ENCODE data around the gene CCDC127.

Gene CCDC127

DNA sequence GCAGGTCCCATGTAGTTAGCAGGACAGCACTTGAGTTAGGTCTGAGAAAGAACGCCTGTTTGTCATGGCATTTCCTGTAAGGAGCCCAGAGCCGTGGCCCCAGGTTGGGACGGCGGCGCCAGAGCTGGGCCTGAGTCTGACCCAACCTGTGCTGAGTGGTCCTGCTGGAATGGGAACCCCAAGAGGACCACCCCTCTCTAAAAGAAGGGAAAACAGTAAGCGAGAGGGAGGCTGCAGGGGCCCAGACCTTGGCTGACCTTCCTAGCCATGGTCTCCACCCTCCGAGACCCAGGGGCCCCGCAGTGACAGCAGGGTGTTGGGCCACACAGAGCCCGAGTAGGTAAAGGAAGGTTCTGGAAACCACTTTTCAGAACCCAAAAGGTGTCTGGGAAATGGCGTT lies 28.5 kb downstream of the CCDC127 start:
- no peak for DNase-seq

DNA sequence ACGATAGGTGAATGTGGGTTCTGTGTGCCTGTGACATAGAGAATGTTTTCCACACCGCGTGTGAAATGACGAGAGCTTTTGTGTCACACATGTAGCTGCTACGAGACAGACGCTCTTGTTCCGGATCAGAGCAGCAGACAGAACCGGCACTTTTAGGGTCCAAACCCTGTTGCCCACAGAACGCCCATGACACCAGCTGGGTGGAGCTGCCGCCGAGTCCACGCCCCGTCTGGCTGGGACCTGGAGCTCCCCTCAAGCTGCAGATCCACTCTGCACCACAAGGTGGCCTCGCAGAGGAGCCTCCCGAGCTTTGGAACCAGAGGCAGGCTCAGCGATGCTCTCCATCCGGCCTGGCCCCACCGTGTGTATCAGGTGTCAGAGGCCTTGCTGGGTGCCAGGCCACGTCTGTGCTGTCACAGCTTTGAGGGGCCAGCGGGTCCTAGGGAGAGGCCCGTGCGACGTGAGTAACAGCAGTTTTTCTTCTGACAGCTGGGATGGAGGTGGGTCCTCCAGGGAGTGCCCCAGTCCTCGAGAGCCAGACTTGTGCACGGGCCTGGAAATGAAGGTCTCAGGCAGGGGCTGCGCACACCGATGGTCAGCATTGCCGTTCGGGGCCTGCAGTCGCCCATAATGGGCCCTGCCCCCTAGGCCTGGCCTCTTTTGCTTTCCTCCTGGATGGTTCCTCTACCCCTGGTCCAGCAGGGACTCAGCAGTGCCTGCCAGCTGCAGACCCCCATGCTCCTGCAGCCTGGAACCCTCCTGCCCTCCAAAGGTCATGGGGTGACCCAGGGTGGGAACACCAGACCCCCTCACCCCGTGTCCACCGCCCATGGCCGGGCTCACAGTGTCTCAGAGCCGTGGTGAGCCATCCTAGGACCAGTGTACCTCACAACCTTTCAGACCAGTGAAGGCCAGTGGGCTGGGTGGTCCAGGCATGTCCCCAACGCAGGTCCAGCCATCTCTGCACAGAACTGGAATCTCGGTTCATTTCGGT lies 29.2 kb downstream of the CCDC127 start:
- DNase-seq, result peak; percentile 72 to 84

DNA sequence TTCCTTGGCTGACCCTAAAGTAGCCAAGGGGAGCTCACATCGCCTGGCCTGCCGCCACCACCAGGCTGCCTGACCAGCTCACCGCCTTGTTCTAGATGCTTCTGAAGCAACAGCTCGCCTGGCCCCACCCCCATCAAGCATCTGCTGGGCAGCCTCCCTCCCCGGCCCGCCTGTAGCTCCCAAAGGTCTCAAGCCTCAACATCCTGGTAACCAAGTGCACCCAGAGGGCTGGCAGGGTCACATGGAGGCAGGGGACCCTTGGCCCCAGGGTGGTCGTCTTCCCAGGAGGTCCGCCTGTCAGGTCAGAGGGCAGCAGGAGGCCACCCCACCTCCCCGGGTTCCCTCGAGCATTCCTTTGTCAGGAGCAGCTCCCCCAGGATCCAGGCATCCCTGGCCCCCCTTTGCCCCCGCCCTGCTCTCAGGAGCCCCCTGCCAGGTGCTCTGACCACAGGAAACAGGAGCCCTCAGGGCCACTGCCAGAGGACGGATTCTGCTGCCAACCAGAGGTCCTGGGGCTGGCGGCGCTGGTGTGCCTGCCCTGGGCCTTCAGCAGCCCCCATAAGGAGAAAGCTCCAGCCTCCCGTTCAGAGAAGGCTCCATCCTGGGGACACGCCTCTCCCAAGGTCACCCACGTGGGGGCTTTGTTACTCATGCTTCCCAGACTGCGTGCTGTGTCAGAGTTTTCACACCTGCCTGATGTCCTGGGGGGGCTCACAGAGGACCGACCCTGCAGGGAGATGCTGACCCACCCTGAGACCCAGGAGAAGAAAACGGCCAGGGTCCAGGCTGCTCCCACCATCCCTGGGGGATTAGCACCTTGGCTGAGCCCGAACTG lies 30.1 kb downstream of the CCDC127 start:
- no peak for DNase-seq

DNA sequence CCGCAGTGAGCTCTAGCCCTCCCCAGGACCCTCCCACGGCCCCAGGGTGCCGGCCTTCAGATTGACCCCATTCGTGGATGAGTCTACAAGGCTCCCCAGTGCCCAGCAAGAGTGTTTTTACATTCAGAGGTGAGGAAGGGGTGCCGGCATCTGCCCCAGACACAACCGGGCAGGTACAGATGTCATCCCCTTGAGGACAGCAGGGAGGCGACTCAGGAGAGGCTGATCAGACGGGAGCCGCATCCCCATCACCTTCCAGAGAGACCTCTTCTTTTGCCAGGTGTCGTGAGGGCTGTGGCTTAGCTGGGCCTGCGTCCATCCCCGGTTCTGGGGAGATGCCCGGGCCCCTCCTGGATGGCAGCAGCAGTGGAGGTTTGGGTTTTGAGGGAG lies 30.9 kb downstream of the CCDC127 start:
- no peak for DNase-seq

DNA sequence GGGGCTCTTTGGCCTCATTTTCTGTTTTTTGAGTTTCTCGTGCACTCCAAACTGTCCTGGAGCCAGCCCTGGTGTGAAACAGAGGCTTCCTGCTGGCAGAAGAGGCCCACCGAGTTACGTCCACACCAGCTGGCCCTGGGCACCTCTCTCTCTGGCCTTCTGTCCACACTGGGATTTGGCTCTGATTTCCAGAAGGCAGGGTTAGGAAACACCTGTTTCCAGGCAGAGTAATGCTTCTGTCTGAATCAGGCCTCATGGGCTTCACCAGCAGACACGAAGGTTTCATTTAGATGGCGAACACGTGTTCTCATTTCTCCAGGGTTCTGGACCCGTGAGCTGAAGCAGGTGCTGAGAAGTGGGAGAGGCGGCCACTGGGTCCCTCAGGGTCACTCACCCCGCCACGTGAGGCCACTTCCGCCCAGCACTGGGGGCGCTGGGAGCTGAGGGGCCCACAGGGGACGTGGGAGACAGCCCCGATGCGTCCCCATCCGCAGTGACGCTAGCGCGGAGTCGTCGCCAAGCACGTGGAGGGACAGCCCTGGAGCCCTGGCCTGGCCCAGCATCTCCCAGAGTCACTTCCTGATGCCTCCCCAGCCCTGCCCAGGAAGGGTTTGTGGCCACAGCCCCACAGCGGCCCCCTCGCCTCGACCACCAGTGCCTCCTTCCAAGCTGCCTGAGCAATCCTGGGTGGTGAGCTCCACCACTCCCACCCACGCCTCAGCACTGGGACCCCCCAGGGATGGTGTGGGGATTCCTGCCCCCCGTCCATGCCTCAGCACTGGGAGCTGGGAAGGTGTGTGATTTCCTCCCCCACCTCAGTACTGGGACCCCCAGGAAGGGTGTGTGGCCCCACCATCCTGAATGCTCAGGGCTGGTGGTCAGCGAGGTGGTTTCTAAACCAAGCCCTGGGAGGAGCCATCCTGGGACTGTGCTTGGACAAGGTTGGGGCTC lies 31.6 kb downstream of the CCDC127 start:
- no peak for DNase-seq

DNA sequence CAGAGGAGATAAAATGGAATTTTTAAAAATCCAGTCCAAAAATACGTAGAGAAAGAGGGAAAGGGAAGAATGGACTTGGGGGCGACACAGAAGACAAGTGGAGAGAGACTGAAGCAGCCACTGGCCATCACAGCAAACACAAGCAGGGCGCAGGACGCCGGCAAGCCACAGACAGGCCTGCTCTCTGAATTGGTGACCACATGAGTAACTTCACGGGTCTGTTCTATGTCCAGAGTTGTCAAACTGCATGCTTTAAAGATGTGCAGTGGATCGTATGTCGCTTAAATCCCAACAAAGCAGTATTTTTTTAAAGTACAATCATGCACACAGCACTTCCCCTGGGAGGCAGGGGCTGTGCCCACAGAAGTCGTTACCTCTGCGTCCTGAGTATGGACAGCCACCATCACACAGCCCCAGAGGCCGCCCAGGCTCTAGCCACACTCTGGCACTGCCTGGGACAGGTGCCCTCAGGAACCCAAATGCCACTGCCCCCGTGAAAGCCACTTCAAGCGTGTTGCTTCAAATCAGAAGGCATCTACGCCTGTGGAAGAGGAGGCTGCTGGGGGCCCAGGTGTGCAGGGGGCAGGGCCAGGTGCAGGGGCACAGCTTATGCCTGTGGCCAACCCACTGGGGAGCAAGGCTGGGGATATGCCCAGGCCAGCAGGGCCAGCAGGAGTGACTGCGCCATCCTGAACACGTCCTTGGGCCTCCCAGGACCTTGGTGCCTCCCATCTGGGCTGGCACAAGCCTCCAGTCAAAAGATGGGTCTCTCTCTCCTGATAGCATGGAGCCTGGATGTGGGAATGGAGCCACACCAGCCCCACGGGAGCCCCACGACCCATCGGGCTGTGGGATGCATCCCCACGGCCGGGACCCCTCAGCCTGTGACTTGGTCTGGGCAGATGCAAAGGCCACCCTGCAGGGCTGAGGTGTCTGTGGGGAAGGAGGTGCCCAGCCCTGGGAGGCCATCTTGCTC lies 32.6 kb downstream of the CCDC127 start:
- no peak for DNase-seq

DNA sequence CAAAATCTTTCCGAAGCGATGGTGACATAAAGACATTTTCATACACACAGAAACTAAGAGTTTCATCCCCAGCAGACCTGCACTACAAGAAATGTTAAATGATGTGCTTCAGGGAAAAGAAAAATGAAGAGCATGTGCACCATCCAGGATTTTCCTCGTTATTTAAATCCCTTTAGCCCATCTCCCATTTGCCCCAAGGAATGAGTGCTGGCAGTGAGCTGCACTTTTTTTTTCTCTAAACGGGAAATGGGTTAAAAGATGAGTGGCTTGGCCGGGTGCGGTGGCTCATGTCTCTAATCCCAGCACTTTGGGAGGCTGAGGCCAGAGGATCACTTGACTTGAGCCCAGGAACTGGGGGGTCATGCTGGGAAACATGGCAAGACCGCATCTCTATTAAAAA lies 33.5 kb downstream of the CCDC127 start:
- DNase-seq, result no peak

DNA sequence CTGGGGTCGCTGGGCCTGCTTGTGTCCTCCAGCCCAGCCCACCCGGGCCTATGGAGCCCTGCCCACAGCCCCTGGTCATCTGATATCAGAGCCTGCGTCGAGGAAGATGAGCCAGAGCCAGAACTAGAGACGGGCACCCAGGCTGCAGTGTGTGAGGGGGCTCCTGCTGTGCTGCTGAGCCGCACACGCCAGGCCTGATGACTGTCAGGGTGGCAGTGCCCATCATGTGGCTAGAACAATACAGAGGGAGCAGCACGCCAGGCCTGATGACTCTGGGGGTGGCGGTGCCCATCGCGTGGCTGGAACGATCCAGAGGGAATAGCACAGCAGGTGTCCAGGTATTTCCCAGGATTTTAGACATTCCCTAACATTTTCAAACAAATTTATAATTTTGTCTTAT lies 35.8 kb downstream of the CCDC127 start:
- DNase-seq, result no peak

DNA sequence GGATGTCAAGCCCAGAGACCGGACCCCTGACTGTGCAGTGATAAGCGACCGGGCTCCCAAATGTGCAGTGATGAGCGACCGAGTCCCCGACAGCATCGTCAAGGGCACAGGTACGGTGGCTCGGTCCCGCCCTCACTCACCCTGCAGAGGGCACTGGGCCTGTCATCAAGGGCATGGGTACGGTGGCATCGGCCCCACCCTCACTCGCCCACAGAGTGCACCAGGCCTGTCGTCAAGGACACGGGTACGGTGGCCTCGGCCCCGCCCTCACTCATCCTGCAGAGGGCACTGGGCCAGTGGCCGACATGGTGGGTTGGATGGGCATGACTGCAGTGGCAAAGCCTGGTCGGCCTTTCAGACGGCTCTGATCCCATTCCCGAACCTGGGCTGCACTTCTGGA lies 36.4 kb downstream of the CCDC127 start:
- DNase-seq, result no peak

DNA sequence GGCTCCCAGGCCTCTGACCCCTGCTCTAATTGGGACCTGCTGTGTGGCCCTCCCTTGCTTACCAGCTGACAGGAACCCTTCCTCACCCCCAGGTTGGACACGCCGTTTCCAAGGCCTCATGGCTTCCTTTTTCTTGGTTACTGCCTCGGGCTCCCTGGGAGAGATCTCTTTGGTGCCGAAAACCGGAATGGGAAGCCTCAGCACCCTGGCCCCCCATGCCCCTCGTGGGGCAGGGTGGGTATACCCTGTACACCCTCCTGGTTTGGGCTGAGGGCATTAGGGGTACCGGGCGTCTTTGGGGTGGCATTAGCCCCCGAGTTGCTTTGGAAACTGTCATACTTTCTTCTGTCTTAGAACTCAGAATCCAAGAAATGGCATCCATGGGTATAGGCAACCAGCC lies 36.8 kb downstream of the CCDC127 start:
- DNase-seq, result no peak

DNA sequence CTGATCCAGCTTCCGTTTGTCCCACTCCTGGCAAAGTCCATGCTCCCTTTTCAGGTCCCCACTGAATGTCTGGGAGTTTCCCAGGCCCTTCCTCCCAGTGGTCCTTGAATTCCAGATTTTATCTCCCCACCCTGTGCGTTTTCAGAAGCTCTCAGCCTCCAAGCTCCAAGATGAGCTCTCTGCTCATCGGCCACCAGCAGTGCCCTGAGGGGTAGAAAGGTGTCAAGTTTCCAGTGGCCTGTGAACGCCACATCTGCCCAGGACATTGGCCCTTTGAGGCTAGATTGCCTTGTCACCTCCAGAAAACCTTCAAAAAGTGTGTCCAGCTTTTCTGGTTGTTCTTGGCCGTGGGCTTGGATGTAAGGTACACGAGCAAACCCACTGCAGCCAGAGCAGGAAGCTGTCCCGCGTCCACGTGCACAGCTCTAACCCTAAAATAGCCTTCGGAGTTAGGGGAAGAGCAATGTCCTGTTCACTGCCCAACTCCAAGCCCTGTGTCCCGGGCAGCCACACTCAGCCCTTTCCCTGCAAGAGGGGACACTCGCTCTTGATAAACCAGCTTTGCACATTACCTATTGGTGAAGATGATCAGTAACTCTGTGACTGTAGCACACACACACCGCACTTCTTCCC lies 37.6 kb downstream of the CCDC127 start:
- no peak for DNase-seq

DNA sequence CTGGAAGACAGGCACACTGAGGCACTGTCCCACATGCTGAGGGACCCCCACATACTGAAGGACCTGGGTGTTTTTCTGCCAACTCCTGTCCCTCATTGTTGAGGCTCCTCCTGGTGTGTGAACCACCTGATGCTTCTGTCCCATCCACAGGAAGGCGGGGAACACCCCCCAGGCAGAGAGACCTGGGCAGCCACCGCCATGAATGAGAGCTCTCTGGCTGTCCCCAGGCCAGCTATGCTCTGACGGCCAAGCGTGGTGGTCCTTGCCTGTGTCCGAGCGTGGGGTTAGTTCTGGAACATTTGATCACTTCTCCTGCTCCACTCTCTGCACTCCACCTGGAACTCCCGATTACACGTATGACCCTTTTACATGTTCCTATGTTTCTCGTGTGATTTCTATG lies 38.6 kb downstream of the CCDC127 start:
- DNase-seq, result no peak

DNA sequence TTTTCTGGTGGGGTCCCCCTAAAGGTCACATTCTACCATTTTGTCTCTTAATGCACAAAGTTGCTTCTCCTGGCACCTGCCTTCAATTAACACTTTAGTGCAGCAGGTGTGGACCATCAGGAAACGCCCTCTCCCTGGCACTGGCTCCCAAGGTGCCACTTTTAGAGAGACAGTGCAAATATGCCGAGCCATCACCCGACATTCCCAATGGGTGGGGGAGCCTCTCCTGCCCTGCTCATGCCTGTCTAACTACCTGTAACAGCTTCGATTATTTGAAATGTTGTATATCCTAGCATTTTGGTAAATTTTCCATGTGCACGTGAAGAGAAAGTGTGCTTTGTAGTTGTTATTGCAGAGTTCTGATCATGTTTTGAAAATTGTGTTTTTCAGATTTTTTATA lies 39.8 kb downstream of the CCDC127 start:
- no peak for DNase-seq

DNA sequence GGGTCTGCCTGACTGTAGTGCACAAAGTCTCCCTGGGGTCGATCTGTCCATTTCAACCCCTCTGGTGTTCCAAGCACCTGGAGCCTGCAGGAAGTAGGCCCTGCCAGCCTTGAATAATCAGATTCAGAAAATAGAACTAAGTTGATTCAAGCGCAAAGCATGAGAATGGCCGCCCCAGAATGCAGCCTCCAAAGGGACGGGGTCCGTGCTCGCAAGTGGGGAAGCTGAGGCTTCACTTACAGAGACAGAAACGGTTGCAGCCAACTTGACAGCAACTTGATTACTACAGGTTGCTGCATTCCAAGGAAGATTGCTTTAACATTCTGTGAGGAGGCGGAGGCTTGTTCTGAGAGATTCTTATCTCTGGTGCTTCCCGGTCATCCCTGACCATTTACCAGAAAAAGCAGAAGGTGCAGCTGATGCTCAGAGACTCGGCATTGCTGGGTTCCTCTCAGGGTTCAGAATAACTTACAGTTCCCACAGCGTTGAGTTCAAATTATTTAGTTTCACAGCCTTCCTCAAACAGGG lies 41.6 kb downstream of the CCDC127 start:
- no peak for DNase-seq

DNA sequence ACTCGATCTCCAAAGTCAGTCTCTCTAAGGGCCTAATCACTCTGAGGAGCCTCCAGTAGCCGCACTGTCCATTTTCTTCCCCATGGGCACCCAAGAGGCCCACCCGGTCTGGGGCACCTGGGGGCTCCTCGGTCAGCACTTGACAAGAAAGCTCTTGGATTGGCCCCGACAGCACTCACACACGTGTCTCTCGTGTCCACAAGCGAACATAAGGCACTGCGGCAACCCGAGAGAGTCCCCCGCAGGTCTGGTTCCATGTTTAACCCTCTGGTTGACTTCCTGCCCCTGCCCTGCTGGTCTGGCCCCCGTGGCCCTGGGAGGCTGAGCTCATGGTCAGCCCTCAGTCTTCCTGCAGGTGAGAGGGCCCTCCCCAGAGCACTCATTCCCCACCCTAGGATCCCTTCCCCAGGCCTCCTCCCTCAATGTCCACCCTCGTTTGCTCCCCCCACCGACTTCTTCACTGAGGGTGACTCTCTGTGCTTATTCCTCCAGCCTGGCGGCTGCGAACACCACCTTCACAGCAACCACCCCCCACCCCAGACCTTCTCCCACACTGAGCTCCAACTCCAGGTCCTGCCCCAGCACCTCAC lies 43.0 kb downstream of the CCDC127 start:
- no peak for DNase-seq

DNA sequence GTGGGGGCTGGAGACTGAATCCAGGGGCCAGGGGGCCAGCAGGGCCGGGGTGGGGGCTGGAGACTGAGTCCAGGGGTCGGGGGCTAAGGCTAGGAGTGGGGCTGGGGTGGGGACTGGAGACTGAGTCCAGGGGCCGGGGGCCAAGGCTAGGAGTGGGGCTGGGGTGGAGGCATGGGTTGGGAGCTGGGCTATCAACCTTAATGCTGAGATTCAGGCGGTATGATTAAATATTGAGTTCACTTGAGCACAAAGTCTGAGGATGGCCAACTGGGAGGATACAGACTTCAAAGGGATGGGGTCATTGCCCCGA lies 43.7 kb downstream of the CCDC127 start:
- no peak for DNase-seq

DNA sequence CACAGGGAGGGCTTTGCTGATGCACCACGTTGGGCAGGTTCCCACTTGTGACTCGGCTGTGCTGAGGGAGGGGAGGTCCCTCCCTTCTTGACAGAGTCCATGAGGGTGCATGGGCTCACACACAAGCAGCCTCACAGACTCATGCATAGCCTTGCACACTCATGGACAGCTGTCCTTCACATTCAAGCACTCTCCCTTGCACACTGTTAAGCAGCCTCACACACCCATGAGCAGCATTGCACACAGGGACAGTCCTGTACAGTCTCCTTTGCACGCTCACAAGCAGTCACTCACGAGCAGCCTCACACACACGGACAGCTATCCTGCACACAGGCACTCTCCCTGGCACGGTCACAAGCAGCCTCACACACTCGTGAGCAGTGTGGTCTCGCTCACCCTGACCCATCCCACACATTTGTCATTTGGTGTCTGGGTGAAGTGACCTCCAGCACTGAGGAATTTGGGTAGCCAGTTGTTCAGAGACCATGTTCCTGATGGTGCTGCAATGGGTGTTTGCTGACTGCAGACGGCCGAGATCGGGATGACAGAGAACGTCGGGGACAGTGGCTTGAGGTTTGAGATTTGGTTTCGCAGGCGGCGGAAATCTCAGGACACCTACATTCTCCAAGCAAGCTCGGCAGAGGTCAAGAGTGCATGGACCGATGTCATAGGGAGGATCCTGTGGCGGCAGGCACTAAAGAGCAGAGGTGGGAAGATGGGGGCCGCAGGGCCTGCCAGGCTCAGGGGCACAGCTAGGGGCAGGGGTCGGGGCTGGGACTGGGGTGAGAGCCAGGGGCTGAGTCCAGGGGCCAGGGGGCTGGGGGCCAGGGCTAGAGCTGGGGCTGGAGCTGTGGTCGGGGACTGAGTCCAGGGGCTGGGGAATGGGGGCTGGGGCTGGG lies 44.3 kb downstream of the CCDC127 start:
- no peak for DNase-seq

DNA sequence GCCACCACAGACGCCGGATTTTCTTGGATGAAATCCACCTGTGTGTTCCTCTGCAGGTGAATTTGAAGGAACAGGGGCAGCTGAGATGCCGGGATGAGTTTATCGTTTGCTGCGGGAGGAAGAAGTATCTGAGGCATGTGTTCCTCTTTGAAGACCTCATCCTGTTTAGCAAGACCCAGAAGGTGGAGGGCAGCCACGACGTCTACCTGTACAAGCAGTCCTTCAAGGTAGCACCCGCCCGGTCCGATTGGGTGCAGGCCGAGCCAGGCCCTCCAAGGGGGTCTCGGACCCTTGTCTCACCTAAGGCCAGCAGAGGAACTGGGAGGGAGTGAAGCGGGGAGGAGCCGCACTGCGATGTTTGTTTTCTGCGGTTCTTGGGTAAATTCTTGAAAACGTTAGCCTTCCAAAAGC lies 45.1 kb downstream of the CCDC127 start:
- DNase-seq, result no peak

DNA sequence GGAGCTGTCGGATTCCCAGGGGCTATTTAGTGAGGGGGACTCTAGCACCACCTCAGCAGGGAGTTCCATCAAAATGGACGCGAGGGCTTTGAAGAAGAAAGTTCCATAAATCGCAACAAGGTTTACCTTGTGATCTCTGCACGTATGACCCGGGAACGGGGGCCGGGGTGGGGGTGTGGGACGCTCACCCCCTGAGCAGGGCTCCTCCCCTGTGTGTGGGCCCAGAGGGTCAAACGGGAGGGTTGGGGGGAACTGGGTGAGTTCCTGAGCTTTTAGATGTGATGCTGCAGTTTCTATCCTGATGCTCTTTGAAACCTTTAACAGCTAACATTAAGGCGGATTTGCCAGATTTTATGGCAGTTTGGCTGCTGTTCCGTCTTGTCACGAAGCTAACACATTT lies 45.5 kb downstream of the CCDC127 start:
- DNase-seq, result no peak

All from NCI-H187 (cell line).